Measurements from ENCODE around the gene PES1.

DNA sequence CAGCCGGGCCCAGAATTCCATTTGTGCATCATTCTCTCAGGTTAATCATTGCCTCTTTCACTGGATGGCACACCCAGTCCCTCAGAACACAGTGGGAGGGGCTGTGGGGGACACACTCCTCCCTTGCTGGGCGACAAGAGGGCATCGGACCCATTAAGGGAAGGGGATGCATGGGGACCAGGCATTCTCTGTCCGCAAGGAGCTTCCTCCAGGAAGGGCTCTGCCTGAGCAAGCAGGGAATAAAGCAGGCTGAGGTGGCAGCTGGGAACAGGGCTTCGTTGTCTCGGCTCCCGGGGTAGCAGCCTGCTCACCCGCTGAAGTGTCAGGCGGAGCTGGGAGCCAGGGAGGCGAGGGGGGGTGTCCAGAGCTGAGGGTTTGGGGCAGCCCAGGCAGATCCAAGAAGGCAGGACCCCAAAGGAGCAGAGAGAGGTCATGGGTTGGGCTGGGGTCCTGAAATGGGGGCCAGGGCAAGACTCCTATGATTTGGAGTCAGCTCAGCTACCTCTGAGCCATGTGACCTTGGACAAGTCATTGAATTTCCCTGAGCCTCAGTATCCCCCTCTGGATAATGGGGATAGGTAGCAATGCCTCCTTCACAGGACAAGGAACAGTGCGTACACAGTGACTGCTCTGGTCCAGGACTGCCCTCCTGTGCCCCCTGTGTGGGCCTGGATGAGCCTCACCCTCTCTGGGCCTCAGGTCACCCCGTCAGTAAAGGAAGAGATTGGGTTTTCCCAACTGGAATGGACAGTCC lies 18.7 kb downstream of the PES1 start:
- no peak for TF ChIP-seq TAF1 (IDR thresholded peaks at IDR 0.05; ENCODE audit: low read depth)
- TF ChIP-seq EP300 (IDR thresholded peaks at IDR 0.05; ENCODE audit: borderline replicate concordance), result no peak
- TF ChIP-seq RAD21 (IDR thresholded peaks at IDR 0.05; ENCODE audit: low read depth), result no peak
- TF ChIP-seq, protein P1, sequence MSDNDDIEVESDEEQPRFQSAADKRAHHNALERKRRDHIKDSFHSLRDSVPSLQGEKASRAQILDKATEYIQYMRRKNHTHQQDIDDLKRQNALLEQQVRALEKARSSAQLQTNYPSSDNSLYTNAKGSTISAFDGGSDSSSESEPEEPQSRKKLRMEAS (IDR thresholded peaks at IDR 0.05), result no peak
- TF ChIP-seq CEBPB (IDR thresholded peaks at IDR 0.05), result no peak
- TF ChIP-seq, protein P2, sequence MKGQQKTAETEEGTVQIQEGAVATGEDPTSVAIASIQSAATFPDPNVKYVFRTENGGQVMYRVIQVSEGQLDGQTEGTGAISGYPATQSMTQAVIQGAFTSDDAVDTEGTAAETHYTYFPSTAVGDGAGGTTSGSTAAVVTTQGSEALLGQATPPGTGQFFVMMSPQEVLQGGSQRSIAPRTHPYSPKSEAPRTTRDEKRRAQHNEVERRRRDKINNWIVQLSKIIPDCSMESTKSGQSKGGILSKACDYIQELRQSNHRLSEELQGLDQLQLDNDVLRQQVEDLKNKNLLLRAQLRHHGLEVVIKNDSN (IDR thresholded peaks at IDR 0.05), result no peak
- TF ChIP-seq YY1 (IDR thresholded peaks at IDR 0.05; ENCODE audit: low read depth), result no peak
- no peak for TF ChIP-seq FOXM1 (IDR thresholded peaks at IDR 0.05; ENCODE audit: borderline replicate concordance, low read depth)
- TF ChIP-seq, protein P3, sequence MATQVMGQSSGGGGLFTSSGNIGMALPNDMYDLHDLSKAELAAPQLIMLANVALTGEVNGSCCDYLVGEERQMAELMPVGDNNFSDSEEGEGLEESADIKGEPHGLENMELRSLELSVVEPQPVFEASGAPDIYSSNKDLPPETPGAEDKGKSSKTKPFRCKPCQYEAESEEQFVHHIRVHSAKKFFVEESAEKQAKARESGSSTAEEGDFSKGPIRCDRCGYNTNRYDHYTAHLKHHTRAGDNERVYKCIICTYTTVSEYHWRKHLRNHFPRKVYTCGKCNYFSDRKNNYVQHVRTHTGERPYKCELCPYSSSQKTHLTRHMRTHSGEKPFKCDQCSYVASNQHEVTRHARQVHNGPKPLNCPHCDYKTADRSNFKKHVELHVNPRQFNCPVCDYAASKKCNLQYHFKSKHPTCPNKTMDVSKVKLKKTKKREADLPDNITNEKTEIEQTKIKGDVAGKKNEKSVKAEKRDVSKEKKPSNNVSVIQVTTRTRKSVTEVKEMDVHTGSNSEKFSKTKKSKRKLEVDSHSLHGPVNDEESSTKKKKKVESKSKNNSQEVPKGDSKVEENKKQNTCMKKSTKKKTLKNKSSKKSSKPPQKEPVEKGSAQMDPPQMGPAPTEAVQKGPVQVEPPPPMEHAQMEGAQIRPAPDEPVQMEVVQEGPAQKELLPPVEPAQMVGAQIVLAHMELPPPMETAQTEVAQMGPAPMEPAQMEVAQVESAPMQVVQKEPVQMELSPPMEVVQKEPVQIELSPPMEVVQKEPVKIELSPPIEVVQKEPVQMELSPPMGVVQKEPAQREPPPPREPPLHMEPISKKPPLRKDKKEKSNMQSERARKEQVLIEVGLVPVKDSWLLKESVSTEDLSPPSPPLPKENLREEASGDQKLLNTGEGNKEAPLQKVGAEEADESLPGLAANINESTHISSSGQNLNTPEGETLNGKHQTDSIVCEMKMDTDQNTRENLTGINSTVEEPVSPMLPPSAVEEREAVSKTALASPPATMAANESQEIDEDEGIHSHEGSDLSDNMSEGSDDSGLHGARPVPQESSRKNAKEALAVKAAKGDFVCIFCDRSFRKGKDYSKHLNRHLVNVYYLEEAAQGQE (IDR thresholded peaks at IDR 0.05; ENCODE audit: low read depth), result no peak
- TF ChIP-seq CREB1 (IDR thresholded peaks at IDR 0.05; ENCODE audit: low read depth), result no peak

Measured in Ishikawa (cell line).